ENCODE results near the gene NELFB. TPM values are rescaled to one million over a fixed set of nuclear protein-coding genes. Genes with fewer than 3 reads are reported as not detected.

NELFB gene
- total and polyA plus RNA-seq, 9 of the 15 experiments (the other 6 are each of a cell fraction or from before 2014, with no cell fraction given): 0.24 to 84.0 (median 29.7) TPM

DNA sequence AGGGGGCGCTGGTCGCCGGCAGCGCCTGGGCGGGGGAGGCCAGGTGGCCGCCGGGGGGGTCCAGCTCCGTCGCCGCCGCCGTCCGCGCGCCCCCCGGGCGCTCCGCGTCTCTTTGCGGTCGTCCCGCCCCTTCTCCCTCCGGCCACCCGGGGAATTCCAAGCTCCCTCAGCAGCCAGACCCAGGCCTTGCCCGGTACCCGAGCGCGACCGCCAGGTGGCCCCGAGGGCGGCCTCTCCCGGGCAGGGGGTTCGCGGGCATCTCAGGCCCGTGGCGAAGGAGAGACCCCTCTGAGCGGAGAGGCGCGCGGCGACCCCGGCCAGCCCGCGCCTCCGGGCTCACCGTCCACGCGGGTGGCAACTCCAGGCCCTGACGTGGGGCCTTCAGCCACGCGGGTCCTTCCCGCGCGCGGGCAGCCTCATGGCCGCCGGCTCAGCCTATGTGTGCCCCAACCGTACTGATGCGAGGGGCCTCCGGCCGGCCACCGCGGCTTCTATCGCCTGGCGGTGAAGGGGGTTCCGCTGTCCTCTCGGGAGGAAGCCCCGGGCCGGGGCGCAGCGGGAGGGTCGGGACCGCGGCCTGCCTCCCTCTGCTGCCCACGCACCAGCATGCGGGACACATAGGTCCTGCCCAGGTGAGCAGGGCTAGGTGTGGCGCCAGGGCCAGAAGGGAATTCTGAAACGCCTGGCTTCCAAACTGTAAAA is 47.5 kb downstream of the NELFB start (continued):
- TF ChIP-seq FIP1L1 (IDR thresholded peaks at IDR 0.05; ENCODE audit: low read depth, low read length, poor library complexity, severe bottlenecking) (peak; percentile 45), NFE2L1 (tag; IDR thresholded peaks at IDR 0.05; ENCODE audit: borderline replicate concordance, low read depth) (no peak), FOXJ3 (CRISPR knock-in tag; IDR thresholded peaks at IDR 0.05) (no peak), MAFK (IDR thresholded peaks at IDR 0.05; ENCODE audit: low read length) (no peak), ELF1 (tag; IDR thresholded peaks at IDR 0.05) (no peak), ARHGAP35 (IDR thresholded peaks at IDR 0.05; ENCODE audit: partially characterized antibody) (no peak), TEAD1 (CRISPR knock-in tag; IDR thresholded peaks at IDR 0.05) (0 out of 4 replicates have a peak, but pooled peaks have one; percentile 3 to 74), FOXK2 (conservative IDR thresholded peaks at IDR 0.05 in 1 of 2, IDR thresholded peaks at IDR 0.05 in 1 of 2; ENCODE audit: low read depth in 2 of 2) (no peak), SMAD2 (IDR thresholded peaks at IDR 0.05; ENCODE audit: low read depth, low read length) (no peak), ZNF655 (CRISPR knock-in tag; IDR thresholded peaks at IDR 0.05) (no peak), BACH1 (tag; IDR thresholded peaks at IDR 0.05) (no peak), HNRNPLL (IDR thresholded peaks at IDR 0.05; ENCODE audit: low read depth, low read length, poor library complexity, severe bottlenecking) (no peak), NCOR1 (IDR thresholded peaks at IDR 0.05) (no peak), SIX5 (IDR thresholded peaks at IDR 0.05; ENCODE audit: borderline replicate concordance in 1 of 2, insufficient read depth in 1 of 2, low read depth in 1 of 2, low read length in 2 of 2) (no peak), SIRT6 (IDR thresholded peaks at IDR 0.05; ENCODE audit: low read depth, low read length) (no peak), ELF4 (CRISPR knock-in tag; IDR thresholded peaks at IDR 0.05) (no peak), OTX1 (CRISPR knock-in tag; IDR thresholded peaks at IDR 0.05) (no peak), MAZ (CRISPR knock-in tag; conservative IDR thresholded peaks at IDR 0.05 in 1 of 2, IDR thresholded peaks at IDR 0.05 in 1 of 2) (peak; percentile 54 to 83), RREB1 (CRISPR knock-in tag; IDR thresholded peaks at IDR 0.05) (peak; percentile 46; the same call in 1 of the 2 replicates), GABPA (tag; conservative IDR thresholded peaks at IDR 0.05; ENCODE audit: low read depth) (no peak), WHSC1 (IDR thresholded peaks at IDR 0.05; ENCODE audit: low read length) (no peak), ZNF507 (tag; conservative IDR thresholded peaks at IDR 0.05) (no peak)
